GM13977 (cell line): Measurements from ENCODE around the gene MYO7B.

ENCODE experiments used
- DNase-seq: peaks from one replicate; pipeline ENCODE4 v3.0.0; 2012; ENCODE audit warnings: low spot score
- CTCF ChIP-seq: IDR thresholded peaks from 2 replicates; pipeline ENCODE4 v1.5.1; 2012; ENCODE audit warnings: mild to moderate bottlenecking, control low read depth; ENCODE audit not compliant: insufficient read depth; ENCODE audit errors: extremely low read depth, missing control alignments
- in situ Hi-C: fragments of 300-500 bp; cut with MboI; formaldehyde crosslinking; loops from one replicate; pipeline ENCODE4 v1.12.0; 2022; ENCODE audit warnings: low sequenced_read_pairs, low pct_unique_long_range_greater_than_20kb, mixed read lengths, inconsistent platforms; ENCODE audit not compliant: unreplicated experiment

The MYO7B gene

GRCh38 chr2:127678531-127678930 lies 143.0 kb downstream of the MYO7B start:
- no peak for TF ChIP-seq CTCF
- DNase-seq: no peak
- in situ Hi-C loops: no loop called here

- in situ Hi-C loops: no loop called here
- no peak for TF ChIP-seq CTCF
- DNase-seq: no peak
Measured at GRCh38 chr2:127678991-127679390, 143.5 kb downstream of the MYO7B start.

DNA sequence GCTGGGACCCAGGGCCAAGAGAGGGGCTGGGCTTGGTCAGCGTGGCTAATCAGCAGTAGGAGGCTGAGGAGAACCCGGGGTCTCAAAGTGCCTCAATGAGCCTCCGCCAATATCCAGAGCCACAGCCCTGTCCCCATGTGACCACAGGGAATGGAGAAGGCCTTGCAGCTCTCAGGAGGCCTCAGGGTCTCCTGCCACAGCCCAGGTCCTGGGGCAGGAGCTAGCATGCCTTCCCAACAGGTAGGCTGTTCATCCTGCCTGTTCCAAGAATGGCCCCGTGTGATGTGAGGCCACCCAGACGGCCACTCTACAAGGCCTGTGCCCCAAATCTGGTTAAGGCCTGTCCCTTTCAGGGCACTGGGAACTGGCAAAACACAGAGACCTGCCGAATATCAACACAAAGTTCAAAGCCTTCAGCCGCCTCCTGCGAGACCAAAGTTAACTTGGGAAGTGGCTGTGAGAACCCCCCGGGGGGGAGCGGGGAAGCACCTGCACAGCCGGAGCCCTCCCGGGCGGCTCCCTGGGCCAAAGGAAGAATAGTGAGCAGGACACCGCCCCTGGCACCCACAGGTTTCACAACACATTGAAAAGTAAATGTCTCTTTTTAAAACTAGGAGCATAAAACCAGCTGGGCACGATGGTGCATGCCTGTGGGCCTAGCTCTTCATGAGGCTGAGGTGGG lies 144.3 kb downstream of the MYO7B start:
- no peak for DNase-seq
- no peak for TF ChIP-seq CTCF
- in situ Hi-C loops: no loop called here

- TF ChIP-seq CTCF: no peak
- in situ Hi-C loops: no loop called here
Measured at GRCh38 chr2:127680706-127681287, 145.3 kb downstream of the MYO7B start.

DNA sequence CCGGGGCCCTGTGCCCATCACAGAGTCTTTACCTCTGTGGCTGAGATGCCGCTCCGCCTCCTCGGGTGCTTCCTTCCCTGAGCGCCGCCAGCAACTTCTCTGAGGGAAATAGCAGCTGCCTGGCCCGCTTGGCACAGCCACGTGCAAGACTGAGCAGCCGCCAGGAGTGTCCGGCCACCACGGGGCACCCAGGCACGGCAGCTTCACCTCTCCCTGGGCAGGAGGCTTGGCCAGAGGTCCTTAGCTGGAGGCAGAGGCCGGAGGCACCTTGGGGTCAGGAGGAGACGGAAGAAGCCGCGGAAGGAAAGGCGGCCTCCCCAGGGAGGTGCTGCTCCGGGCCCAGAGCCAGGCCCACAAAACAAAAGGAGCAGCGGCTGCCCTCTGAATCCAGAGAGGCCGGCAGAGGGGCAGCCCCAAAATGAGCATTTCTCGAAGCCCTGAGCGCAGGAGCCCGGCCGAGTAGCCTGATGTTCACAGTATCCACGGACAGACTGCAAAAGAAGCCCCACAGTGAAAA lies 145.9 kb downstream of the MYO7B start:
- TF ChIP-seq CTCF: no peak
- in situ Hi-C loops: no loop called here
- no peak for DNase-seq

More at GRCh38 chr2:127680706-127681287, 145.3 kb downstream of the MYO7B start:
- no peak for DNase-seq

DNA sequence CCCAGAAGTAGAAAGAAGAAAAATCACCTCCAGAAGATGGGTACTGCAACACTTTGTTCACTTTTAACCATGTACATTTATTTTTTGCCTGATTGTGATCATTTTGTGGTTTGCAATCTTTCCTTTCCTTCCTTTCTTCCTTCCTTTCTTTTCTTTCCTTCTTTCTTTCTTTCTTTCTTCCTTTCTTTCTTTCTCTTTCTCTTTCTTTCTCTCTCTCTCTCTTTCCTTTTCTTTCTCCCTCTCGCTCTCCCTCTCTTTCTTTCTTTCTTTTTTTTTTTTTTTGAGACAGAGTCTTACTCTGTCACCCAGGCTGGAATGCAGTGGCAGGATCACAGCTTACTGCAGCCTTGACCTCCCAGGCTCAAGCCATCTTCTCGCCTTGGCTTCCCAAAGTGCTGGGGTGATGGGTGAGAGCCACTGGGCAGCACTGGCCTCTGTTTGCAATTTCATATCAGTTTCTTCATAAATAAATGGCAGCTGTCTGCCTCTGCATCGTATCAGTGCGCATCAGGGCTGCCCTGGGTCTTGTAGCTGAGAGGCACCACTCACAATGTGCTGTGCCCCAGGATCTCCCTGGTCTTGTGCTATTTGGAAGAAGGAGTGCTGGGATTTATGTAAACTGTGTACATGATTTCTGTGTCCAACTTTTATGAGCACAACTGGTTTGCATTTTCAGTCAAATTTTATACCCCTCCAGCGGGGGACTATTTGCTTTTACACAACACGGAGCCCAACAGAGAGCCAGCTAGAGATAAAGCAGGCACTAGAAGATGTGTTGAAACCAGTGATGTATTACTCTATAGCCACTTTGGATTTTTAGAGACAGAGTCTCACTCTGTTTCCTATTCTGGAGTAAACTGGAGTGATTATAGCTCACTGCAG lies 146.7 kb downstream of the MYO7B start:
- in situ Hi-C loops: no loop called here
- DNase-seq: no peak
- no peak for TF ChIP-seq CTCF
